Superior temporal gyrus (tissue), 1 donor: ENCODE measurements around the gene PROM2.

Experiments
- DNase-seq: peaks from one replicate; pipeline ENCODE4 v3.0.0-alpha.2; 2016; ENCODE audit errors: extremely low spot score

The PROM2 gene

DNA sequence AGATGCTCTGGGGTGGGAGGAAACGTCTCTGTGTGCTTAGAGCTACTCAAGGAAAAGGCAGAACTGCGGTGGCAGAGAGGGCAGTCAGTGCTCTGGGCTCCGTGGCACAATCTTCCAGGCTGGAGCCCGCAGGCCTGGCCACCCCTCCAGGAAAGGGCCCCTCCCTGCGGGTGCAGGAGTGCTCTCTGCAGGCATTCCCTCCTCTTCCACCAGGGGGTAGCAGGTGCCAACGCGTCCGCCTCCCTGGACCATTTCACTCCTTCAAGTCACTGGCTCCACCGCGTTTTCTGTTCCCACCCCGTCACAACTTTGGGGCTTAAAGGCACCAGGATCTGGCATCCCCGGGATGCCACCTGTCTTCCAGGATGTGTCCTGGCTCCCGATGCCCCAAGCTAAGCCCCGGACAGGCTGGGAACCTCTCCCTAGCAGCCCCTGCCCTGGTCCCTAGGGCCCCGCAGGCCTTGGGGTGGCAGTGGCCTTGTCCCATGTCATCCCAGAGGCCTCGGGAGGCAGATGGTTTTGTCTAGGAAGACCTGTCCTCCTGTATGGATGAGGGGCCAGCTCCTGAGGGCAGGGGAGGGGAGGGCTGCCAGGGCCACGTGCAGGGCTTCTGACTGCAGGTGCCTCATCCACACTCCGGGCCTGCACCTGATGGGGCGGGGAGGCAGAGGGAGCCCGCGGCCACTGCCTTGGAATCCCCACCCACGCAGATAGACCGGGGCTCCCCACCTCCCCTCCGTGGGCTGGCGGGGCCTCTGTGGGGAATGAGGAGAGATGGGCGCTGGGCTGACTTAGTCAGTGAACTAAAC, 49.3 kb downstream of the PROM2 start:
- DNase-seq: no peak

DNA sequence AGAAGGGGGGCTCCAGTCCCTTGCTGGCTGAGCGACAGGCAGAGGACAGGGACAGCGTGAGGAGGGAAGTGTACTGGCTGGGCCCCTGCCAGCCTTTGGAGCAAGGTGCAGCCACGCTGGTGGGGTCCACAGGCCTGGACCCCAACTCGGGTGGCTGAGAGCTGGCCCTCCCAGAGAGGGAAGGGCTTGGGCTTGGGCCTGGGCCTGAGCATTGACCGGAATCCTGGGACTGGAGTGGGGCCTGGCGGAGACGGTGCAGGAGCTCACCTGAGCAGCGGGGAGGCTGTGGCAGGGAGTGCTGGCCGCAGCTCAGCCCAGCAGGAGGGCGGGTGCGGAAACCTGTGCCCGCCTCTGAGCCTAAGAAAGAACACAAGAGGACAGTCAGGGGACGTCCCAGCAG, 50.8 kb downstream of the PROM2 start:
- no peak for DNase-seq

DNA sequence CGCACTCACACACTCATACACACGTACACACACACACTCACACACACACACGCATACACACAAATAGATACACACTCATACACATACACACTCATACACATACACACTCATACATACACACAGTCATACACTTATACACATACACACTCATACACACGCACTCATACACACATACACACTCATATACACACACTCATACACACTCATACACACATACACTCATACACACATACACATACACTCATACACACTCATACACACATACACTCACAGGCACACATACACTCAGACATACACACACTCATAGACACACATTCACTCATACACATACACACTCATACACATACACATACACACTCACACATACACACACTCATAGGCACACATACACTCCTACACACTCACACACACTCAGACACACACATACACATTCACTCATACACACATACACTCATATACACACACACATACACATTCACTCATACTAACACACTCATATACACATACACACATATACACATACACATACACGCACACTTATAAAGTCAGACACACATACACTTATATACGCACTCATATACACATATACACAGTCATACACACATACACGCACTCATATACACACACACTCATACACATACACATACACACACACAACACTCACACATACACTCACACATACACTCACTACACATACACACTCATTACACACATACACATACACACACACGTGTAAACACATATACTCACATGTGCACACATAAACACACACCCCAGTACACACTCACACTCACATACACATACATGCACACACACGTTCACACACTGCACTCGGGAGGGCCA, 51.6 kb downstream of the PROM2 start:
- no peak for DNase-seq

DNA sequence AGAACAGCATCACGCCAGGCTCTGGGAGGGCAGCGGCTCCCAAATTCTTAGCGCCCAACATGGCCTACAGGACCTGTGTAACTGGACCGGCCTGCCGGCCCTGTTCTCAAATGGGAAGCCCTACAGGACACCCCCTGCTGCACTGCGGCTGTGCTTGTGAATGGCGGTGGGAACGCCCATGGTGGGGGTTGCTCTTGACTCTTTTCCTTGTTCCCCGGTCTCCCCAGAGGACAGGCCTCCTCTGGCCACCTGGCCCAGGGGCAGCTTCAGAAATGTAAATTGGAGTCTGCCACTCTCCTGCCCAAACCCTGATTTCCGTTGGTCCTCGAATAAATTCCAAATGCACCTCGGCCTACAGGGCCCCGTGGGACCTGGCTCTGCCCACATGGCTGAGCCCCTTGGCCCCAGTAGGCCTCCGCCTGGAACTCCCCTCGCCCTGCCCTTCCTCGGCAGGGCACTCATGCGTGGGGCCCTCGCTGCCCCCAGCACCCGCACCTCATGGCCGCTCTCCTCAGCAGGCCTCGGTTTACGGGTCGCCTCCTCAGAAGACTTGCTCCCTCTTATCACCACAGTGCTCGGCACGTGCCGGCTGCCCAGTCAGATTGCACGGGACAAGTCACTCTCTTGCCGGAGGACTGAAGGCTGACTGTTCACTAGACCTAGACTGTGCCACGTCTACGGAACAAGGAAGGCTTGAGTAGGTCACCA, 52.3 kb downstream of the PROM2 start:
- DNase-seq: no peak

DNA sequence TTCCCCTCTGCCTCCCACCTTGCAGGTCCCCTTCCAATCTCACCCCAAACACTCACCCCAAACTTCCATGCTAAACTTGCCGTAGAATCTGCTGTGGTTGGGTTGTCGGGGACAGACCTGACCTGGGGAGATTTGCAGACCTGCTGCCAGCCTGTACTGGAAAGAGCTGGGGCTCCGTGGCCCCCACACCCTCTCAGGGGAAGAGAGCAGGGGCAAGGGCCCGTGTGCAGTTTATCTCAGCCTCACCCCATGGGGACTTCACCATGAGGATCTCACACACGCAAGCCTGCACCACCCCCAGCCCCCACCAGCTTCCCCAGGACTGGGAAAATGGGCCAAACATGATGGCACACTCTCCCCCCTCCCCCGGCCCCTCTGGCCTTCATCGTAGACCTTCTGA, 53.6 kb downstream of the PROM2 start:
- no peak for DNase-seq

GRCh38 chr2:95328358-95329125, 54.3 kb downstream of the PROM2 start:
- no peak for DNase-seq

- DNase-seq: no peak
These were observed 55.2 kb downstream of the PROM2 start for GRCh38 chr2:95329401-95329800.

GRCh38 chr2:95329891-95330793, 55.9 kb downstream of the PROM2 start:
- DNase-seq: peak; percentile 50

GRCh38 chr2:95330794-95331338, 56.6 kb downstream of the PROM2 start:
- no peak for DNase-seq

GRCh38 chr2:95331606-95332005, 57.4 kb downstream of the PROM2 start:
- DNase-seq: no peak

- DNase-seq: no peak
These were observed 57.8 kb downstream of the PROM2 start for GRCh38 chr2:95332036-95332435.

DNA sequence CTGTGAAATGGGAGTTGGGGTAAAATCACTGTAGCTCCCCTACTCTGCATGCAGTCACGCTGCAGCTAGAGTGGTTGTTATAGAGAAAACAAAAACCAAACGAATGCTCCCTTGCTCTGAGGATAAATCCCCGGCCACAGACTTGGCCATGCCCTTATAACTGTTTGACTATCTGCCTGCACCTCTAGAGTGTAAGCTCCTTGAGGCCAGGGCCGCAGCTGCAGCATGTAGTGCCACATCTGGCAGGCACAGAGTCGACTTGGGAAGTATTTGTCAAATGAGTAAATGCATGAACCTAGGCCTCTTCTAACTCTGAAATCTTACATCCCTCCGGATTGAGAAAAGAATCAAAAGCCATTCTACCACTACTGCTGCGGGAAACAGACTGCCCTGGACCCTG, 58.8 kb downstream of the PROM2 start:
- DNase-seq: no peak

GRCh38 chr2:95333888-95334338, 59.7 kb downstream of the PROM2 start:
- DNase-seq: no peak

DNA sequence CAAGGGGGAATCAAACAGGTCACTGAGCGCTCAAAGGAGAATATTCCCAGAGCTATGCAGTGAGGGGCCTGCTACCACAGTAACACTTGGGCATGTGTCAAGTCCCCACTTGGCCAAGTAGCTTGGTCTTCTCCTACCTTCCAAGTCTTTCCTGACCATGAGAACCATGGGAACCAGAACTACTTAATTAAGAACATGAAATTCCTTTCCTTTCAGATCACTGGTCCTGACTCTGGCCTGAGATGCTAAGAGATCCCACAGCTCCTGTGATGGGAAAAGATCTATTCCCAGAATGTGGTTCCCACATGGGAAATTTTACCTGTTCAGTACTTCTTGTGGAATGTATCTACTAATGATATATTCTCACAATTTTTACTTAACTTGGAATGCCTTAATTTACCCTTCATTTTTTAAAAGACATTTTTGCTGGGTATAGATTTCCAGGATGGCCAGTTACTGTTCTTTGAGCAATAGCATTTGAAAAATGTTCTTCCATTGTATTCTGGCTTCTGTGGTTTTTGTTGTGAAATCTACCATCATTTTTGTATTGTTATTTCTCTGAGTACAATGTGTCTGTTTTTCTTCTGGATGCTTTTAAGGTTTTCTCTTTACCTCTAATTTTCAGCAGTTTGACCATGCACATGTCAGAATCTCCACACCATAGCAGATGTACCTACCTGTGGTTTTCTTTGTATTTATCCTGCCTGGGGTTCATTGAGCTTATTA, 60.8 kb downstream of the PROM2 start:
- no peak for DNase-seq

DNA sequence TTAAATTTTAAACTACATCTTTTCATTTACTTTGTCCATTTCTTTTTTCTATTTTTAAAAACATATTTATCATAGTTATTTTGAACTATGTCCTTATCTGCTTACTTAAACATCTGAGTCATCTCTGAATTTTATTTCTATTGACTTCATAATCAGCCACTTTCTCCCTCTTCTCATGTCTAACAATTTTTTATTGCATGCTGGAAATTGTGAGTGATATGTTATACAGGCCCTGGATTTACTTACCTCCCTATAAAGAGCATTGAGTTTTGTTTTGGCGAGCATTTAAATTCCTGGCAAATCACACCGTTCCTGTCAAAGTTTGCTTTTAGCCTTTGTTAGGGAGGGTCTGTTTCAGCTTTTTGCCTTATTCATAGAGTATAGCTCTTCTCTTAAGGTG, 62.2 kb downstream of the PROM2 start:
- no peak for DNase-seq

DNA sequence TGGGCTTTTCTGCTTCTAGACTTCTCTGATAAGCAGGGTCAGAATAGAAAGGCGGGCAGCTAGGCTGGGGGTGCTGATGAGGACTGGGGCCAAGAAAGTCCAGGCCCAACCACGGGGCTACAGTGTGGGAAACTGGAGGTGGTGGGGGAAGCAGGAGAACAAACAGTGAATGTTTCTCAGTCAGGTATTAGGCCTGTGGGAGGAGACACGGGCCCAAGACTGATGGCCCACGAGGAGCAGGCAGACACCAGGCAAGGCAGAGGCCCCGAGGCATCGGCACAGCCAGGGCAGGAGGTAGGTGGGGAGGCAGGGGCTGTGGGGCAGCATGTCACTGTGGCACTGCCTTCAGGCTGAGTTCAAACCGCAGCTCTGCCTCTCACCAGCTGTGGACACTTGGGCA, 63.6 kb downstream of the PROM2 start:
- DNase-seq: no peak
